Vagina (tissue), 2 donors: ENCODE results near the gene ALK. TPM values are rescaled to one million over a fixed set of nuclear protein-coding genes. Genes with fewer than 3 reads are reported as not detected.

Experiments
- DNase-seq, 2 donors: peaks; one replicate each; pipeline ENCODE4 v3.0.0-alpha.2; 2017; ENCODE audit errors: extremely low spot score in 2 of 2
- H3K27ac ChIP-seq: fragments of 200-600 bp; sonication (generic); one replicate; pipeline ENCODE4 v1.5.1; 2019
- H3K27me3 ChIP-seq: fragments of 200-600 bp; sonication (generic); one replicate; pipeline ENCODE4 v1.5.1; 2019
- H3K36me3 ChIP-seq, 2 donors: fragments of 200-600 bp; sonication (generic); one replicate each; pipeline ENCODE4 v1.5.1; 2017 to 2019
- H3K4me1 ChIP-seq: fragments of 200-600 bp; sonication (generic); one replicate; pipeline ENCODE4 v1.5.1; 2019
- H3K4me3 ChIP-seq, 2 donors: fragments of 200-600 bp; sonication (generic); 1 replicate in 1 of 2; 2 replicates in 1 of 2; pipeline ENCODE4 v1.5.1; 2016 to 2019
- H3K9me3 ChIP-seq: fragments of 200-600 bp; sonication (generic); one replicate; pipeline ENCODE4 v1.5.1; 2019
- POLR2A ChIP-seq, 2 donors: fragments of 450-650 bp; IDR thresholded peaks; one replicate each; pipeline ENCODE4 v1.6.1; 2017; ENCODE audit warnings: antibody characterized with exemption in 2 of 2, mild to moderate bottlenecking in 2 of 2, moderate library complexity in 2 of 2
- POLR2AphosphoS5 ChIP-seq, 2 donors: sonication (generic); formaldehyde crosslinking; IDR thresholded peaks; one replicate each; pipeline ENCODE4 v1.9.0; 2017; ENCODE audit warnings: antibody characterized with exemption in 2 of 2, mild to moderate bottlenecking in 2 of 2, low read depth in 1 of 2; ENCODE audit not compliant: insufficient read depth in 1 of 2
- intact Hi-C: fragments of 100-400 bp; cut with DNase I; formaldehyde crosslinking; loops from one replicate; pipeline ENCODE4 v1.15.1; 2023
- total RNA-seq: library from RNA; depleted of rRNA; stranded (reverse); fragments of >200 nt; gene quantifications from one replicate; pipeline ENCODE4 v1.2.3, GENCODE V29; 2016
- TF ChIP-seq, protein P1 (sequence below), 3 experiments: fragments of 450-650 bp in 2 of 3; fragments of 200-600 bp in 1 of 3; sonication (generic) in 1 of 3; IDR thresholded peaks; one replicate each; pipeline ENCODE4 v1.5.1; 2017 to 2019; ENCODE audit warnings: antibody characterized with exemption in 3 of 3, mild to moderate bottlenecking in 2 of 3, moderate library complexity in 2 of 3

Gene ALK
- total RNA-seq, 1 donor from 2014 or later: 0.74 TPM

DNA sequence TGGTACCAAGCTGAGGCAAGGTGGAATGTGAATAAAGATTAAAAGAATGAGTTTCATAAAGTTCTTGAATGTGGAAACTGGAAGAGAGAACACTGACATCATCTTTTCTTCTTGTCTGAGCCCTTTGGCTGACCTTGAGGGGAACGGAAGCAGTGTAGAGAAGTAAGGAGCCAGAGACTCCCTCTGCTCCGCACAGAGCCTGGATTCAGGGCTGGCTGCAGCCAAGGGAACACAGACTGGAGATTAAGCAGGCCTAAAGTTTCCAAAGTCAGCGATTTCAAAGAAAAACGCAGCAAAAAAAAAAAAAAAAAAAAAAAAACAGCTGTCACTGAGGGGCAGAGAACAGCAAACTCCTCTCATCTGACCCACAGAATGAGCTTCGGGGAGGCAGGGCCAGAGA, 19.3 kb upstream of the ALK start:
- intact Hi-C loops: no loop called here
- no peak for DNase-seq
- H3K27ac ChIP-seq: no peak overlapping the region
- TF ChIP-seq, protein P1, sequence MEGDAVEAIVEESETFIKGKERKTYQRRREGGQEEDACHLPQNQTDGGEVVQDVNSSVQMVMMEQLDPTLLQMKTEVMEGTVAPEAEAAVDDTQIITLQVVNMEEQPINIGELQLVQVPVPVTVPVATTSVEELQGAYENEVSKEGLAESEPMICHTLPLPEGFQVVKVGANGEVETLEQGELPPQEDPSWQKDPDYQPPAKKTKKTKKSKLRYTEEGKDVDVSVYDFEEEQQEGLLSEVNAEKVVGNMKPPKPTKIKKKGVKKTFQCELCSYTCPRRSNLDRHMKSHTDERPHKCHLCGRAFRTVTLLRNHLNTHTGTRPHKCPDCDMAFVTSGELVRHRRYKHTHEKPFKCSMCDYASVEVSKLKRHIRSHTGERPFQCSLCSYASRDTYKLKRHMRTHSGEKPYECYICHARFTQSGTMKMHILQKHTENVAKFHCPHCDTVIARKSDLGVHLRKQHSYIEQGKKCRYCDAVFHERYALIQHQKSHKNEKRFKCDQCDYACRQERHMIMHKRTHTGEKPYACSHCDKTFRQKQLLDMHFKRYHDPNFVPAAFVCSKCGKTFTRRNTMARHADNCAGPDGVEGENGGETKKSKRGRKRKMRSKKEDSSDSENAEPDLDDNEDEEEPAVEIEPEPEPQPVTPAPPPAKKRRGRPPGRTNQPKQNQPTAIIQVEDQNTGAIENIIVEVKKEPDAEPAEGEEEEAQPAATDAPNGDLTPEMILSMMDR (IDR thresholded peaks at IDR 0.05): no peak
- TF ChIP-seq POLR2A (IDR thresholded peaks at IDR 0.05) (no peak), POLR2AphosphoS5 (IDR thresholded peaks at IDR 0.05; ENCODE audit: insufficient read depth in 1 of 2, low read depth in 1 of 2) (no peak)
- H3K4me3 ChIP-seq: no peak overlapping the region
- no peaks in the 10 kb centered on the region for H3K4me1 ChIP-seq
- H3K36me3 ChIP-seq: no peaks in the 10 kb centered on the region
- no peaks in the 10 kb centered on the region for H3K9me3 ChIP-seq
- H3K27me3 ChIP-seq: no peaks in the 10 kb centered on the region

- Histone ChIP-seq H3K36me3 (no peaks in the 10 kb centered on the region), H3K27me3 (no peaks in the 10 kb centered on the region), H3K9me3 (no peaks in the 10 kb centered on the region), H3K4me1 (no peaks in the 10 kb centered on the region), H3K4me3 (no peak overlapping the region), H3K27ac (no peak overlapping the region)
- intact Hi-C loops: no loop called here
- TF ChIP-seq POLR2A (IDR thresholded peaks at IDR 0.05) (no peak), POLR2AphosphoS5 (IDR thresholded peaks at IDR 0.05; ENCODE audit: insufficient read depth in 1 of 2, low read depth in 1 of 2) (no peak)
- TF ChIP-seq, protein P1 (IDR thresholded peaks at IDR 0.05): no peak
- DNase-seq: no peak
These were observed 14.6 kb upstream of the ALK start for GRCh38 chr2:29936020-29936419.

- Histone ChIP-seq H3K9me3 (no peaks in the 10 kb centered on the region), H3K4me3 (no peak overlapping the region), H3K27me3 (no peaks in the 10 kb centered on the region), H3K4me1 (no peaks in the 10 kb centered on the region), H3K36me3 (no peaks in the 10 kb centered on the region), H3K27ac (no peak overlapping the region)
- DNase-seq: no peak
- TF ChIP-seq POLR2A (IDR thresholded peaks at IDR 0.05) (no peak), POLR2AphosphoS5 (IDR thresholded peaks at IDR 0.05; ENCODE audit: insufficient read depth in 1 of 2, low read depth in 1 of 2) (no peak)
- TF ChIP-seq, protein P1 (IDR thresholded peaks at IDR 0.05): no peak
- intact Hi-C loops: no loop called here
These were observed 10.4 kb upstream of the ALK start for GRCh38 chr2:29931818-29932217.

GRCh38 chr2:29923110-29923721, 1.8 kb upstream of the ALK start:
- peaks cover 19% of the 10 kb centered on the region for H3K4me1 ChIP-seq
- no peak for DNase-seq
- intact Hi-C loops: no loop called here
- H3K27me3 ChIP-seq: no peaks in the 10 kb centered on the region
- no peak overlapping the region for H3K4me3 ChIP-seq
- no peaks in the 10 kb centered on the region for H3K36me3 ChIP-seq
- H3K27ac ChIP-seq: no peak overlapping the region
- H3K9me3 ChIP-seq: no peaks in the 10 kb centered on the region
- TF ChIP-seq POLR2AphosphoS5 (IDR thresholded peaks at IDR 0.05; ENCODE audit: insufficient read depth in 1 of 2, low read depth in 1 of 2) (peak in 1 of 2 donors; percentile 22), POLR2A (IDR thresholded peaks at IDR 0.05) (no peak)
- TF ChIP-seq, protein P1 (IDR thresholded peaks at IDR 0.05): peak; percentile 53 to 59 (median 58)

GRCh38 chr2:29922605-29923004, 1.2 kb upstream of the ALK start:
- no peak for TF ChIP-seq POLR2A (IDR thresholded peaks at IDR 0.05)
- TF ChIP-seq POLR2AphosphoS5 (IDR thresholded peaks at IDR 0.05; ENCODE audit: insufficient read depth in 1 of 2, low read depth in 1 of 2): no peak
- TF ChIP-seq, protein P1 (IDR thresholded peaks at IDR 0.05): no peak
- peaks cover 4% of the 10 kb centered on the region for H3K27me3 ChIP-seq
- intact Hi-C loops: no loop called here

More at GRCh38 chr2:29922605-29923004, 1.2 kb upstream of the ALK start:
- no peak overlapping the region for H3K4me3 ChIP-seq
- no peak for DNase-seq
- peaks cover 19% of the 10 kb centered on the region for H3K4me1 ChIP-seq
- no peak overlapping the region for H3K27ac ChIP-seq
- H3K9me3 ChIP-seq: no peaks in the 10 kb centered on the region
- no peaks in the 10 kb centered on the region for H3K36me3 ChIP-seq
